H9 (cell line): Measurements from ENCODE around the gene PARPBP. TPM values are rescaled to one million over a fixed set of nuclear protein-coding genes. Genes with fewer than 3 reads are reported as not detected.

ENCODE experiments used
- DNase-seq: peaks from one replicate; pipeline ENCODE4 v3.0.0-alpha.2; 2017
- H2AFZ ChIP-seq: one replicate; pipeline ENCODE4 v1.6.1; 2013; ENCODE audit warnings: mild to moderate bottlenecking, low read length, control low read depth, moderate library complexity
- H2AK5ac ChIP-seq: 2 replicates; pipeline ENCODE4 v1.6.1; 2013; ENCODE audit warnings: low read length, control low read depth, mixed read lengths; ENCODE audit not compliant: insufficient read length
- H2BK120ac ChIP-seq: one replicate; pipeline ENCODE4 v1.6.1; 2013; ENCODE audit warnings: low read depth, mild to moderate bottlenecking, low read length, control low read depth, inconsistent platforms; ENCODE audit not compliant: poor library complexity, severe bottlenecking
- H2BK12ac ChIP-seq: 2 replicates; pipeline ENCODE4 v1.6.1; 2013; ENCODE audit warnings: low read length, control low read depth, mixed read lengths, low read depth; ENCODE audit not compliant: insufficient read length
- H2BK15ac ChIP-seq: 2 replicates; pipeline ENCODE4 v1.6.1; 2013; ENCODE audit warnings: low read depth, low read length, control low read depth
- H2BK20ac ChIP-seq: one replicate; pipeline ENCODE4 v1.6.1; 2013; ENCODE audit warnings: low read depth, mild to moderate bottlenecking, low read length, control low read depth, inconsistent platforms; ENCODE audit not compliant: poor library complexity, severe bottlenecking
- H2BK5ac ChIP-seq: 2 replicates; pipeline ENCODE4 v1.6.1; 2013; ENCODE audit warnings: low read length, control low read depth, mixed read lengths; ENCODE audit not compliant: insufficient read length
- H3K14ac ChIP-seq: 2 replicates; pipeline ENCODE4 v1.6.1; 2013; ENCODE audit warnings: low read length, control low read depth; ENCODE audit not compliant: insufficient read depth
- H3K18ac ChIP-seq: 2 replicates; pipeline ENCODE4 v1.6.1; 2013; ENCODE audit warnings: low read depth, mild to moderate bottlenecking, mixed read lengths, low read length, control low read depth; ENCODE audit not compliant: insufficient read length
- H3K23ac ChIP-seq: 2 replicates; pipeline ENCODE4 v1.6.1; 2013; ENCODE audit warnings: low read length, control low read depth, mixed read lengths, low read depth; ENCODE audit not compliant: insufficient read length
- H3K23me2 ChIP-seq: 2 replicates; pipeline ENCODE4 v1.6.1; 2013; ENCODE audit warnings: low read depth, mild to moderate bottlenecking, mixed read lengths, low read length, control low read depth; ENCODE audit not compliant: insufficient read length, poor library complexity, severe bottlenecking
- H3K27ac ChIP-seq: 2 replicates; pipeline ENCODE4 v1.5.1; 2013; ENCODE audit warnings: low read length, control low read depth, mixed read lengths, low read depth; ENCODE audit not compliant: insufficient read length
- H3K27me3 ChIP-seq: 2 replicates; pipeline ENCODE4 v1.6.1; 2013; ENCODE audit warnings: low read length, control low read depth, inconsistent platforms; ENCODE audit not compliant: insufficient read depth
- H3K4ac ChIP-seq: 2 replicates; pipeline ENCODE4 v1.6.1; 2013; ENCODE audit warnings: low read depth, mild to moderate bottlenecking, control low read depth, inconsistent platforms, low read length, moderate library complexity
- H3K4me1 ChIP-seq: 2 replicates; pipeline ENCODE4 v1.6.1; 2013; ENCODE audit warnings: low read length, control low read depth, inconsistent platforms; ENCODE audit not compliant: insufficient read depth
- H3K4me2 ChIP-seq: 2 replicates; pipeline ENCODE4 v1.6.1; 2013; ENCODE audit warnings: low read length, control low read depth, mixed read lengths; ENCODE audit not compliant: insufficient read length, insufficient read depth
- H3K56ac ChIP-seq: 2 replicates; pipeline ENCODE4 v1.6.1; 2013; ENCODE audit warnings: low read depth, mild to moderate bottlenecking, mixed read lengths, low read length, control low read depth; ENCODE audit not compliant: insufficient read length
- H3K79me1 ChIP-seq: 2 replicates; pipeline ENCODE4 v1.6.1; 2013; ENCODE audit warnings: low read depth, mild to moderate bottlenecking, moderate library complexity, low read length, control low read depth, inconsistent platforms; ENCODE audit not compliant: insufficient read depth, poor library complexity, severe bottlenecking
- H3K79me2 ChIP-seq: 2 replicates; pipeline ENCODE4 v1.6.1; 2013; ENCODE audit warnings: low read length, control low read depth, inconsistent platforms; ENCODE audit not compliant: insufficient read depth
- H3K9ac ChIP-seq: 2 replicates; pipeline ENCODE4 v1.6.1; 2013; ENCODE audit warnings: low read length, control low read depth, mixed read lengths; ENCODE audit not compliant: insufficient read length; ENCODE audit errors: extremely low read depth
- H3K9me3 ChIP-seq: one replicate; pipeline ENCODE4 v1.6.1; 2013; ENCODE audit warnings: low read depth, low read length, inconsistent platforms; ENCODE audit not compliant: control insufficient read depth
- H3T11ph ChIP-seq: one replicate; pipeline ENCODE4 v1.6.1; 2013; ENCODE audit warnings: mild to moderate bottlenecking, low read length, control low read depth, inconsistent platforms
- H4K20me1 ChIP-seq: one replicate; pipeline ENCODE4 v1.6.1; 2013; ENCODE audit not compliant: control insufficient read depth, insufficient read length, insufficient read depth
- H4K5ac ChIP-seq: 2 replicates; pipeline ENCODE4 v1.6.1; 2013; ENCODE audit warnings: low read depth, mild to moderate bottlenecking, mixed read lengths, low read length, control low read depth; ENCODE audit not compliant: insufficient read length
- H4K8ac ChIP-seq: replicated peaks from 2 replicates; pipeline ENCODE4 v1.6.1; 2013; ENCODE audit warnings: low read length, control low read depth, mixed read lengths, low read depth; ENCODE audit not compliant: insufficient read length
- H4K91ac ChIP-seq: 2 replicates; pipeline ENCODE4 v1.6.1; 2013; ENCODE audit warnings: low read depth, mild to moderate bottlenecking, moderate library complexity, mixed read lengths, low read length, control low read depth; ENCODE audit not compliant: insufficient read length
- H3K27ac Mint-ChIP-seq, 3 experiments: 2 replicates in 2 of 3; 3 replicates in 1 of 3; pipeline ENCODE4 v1.8.0; 2020 to 2021; ENCODE audit warnings: mixed read lengths in 3 of 3, mild to moderate bottlenecking in 1 of 3, moderate library complexity in 1 of 3
- H3K27me3 Mint-ChIP-seq: 2 replicates; pipeline ENCODE4 v1.8.0; 2021; ENCODE audit warnings: low read depth, mild to moderate bottlenecking, moderate library complexity, mixed read lengths
- H3K36me3 Mint-ChIP-seq, 3 experiments: 2 replicates in 2 of 3; 3 replicates in 1 of 3; pipeline ENCODE4 v1.8.0; 2020 to 2021; ENCODE audit warnings: low read depth in 3 of 3, mixed read lengths in 3 of 3; ENCODE audit not compliant: insufficient read depth in 1 of 3
- H3K4me1 Mint-ChIP-seq, 2 experiments: 2 replicates each; pipeline ENCODE4 v1.8.0; 2020; ENCODE audit warnings: mixed read lengths in 2 of 2
- H3K4me3 Mint-ChIP-seq, 2 experiments: 2 replicates in 1 of 2; 3 replicates in 1 of 2; pipeline ENCODE4 v1.8.0; 2020 to 2021; ENCODE audit warnings: mild to moderate bottlenecking in 2 of 2, mixed read lengths in 2 of 2, moderate library complexity in 1 of 2
- H3K9me3 Mint-ChIP-seq, 2 experiments: 2 replicates in 1 of 2; 3 replicates in 1 of 2; pipeline ENCODE4 v1.8.0; 2020; ENCODE audit warnings: mild to moderate bottlenecking in 2 of 2, mixed read lengths in 2 of 2, moderate library complexity in 1 of 2
- CTCF ChIP-seq: fragments of 200-600 bp; sonication (generic); conservative IDR thresholded peaks from 3 replicates; pipeline ENCODE4 v1.8.0; 2021; ENCODE audit warnings: antibody characterized with exemption, mild to moderate bottlenecking
- WGBS: extraction: QIAGEN DNeasy Blood & Tissue Kit; methylation state at CpG from one replicate; pipeline ENCODE4 v1.1.7; 2013; ENCODE audit warnings: missing lambda C conversion rate, low lambda C conversion rate, mixed read lengths; ENCODE audit not compliant: insufficient read length; ENCODE audit errors: extremely low coverage; 5-methylcytosine and 5-hydroxymethylcytosine counted together
- total RNA-seq: library from RNA; stranded (reverse); gene quantifications from 2 replicates; pipeline ENCODE4 v1.2.1, GENCODE V29; 2021

Gene PARPBP
- total RNA-seq, 1 experiment from 2014 or later: 32.1 TPM

- Histone ChIP-seq H4K5ac (no peak within 1 kb of the TSS), H2BK120ac (no peak within 1 kb of the TSS), H3K9ac (no peak within 1 kb of the TSS), H2AK5ac (no peak within 1 kb of the TSS), H3K4ac (no peak within 1 kb of the TSS), H3K14ac (no peak within 1 kb of the TSS), H2BK12ac (no peak within 1 kb of the TSS), H4K20me1 (no peaks in the 10 kb centered on the region), H4K8ac (no peak within 1 kb of the TSS), H3K4me1 (no peaks in the 10 kb centered on the region), H3K23ac (no peak within 1 kb of the TSS), H3K4me2 (no peak within 1 kb of the TSS), H2AFZ (no peak within 1 kb of the TSS), H2BK20ac (no peak within 1 kb of the TSS), H3K9me3 (no peaks in the 10 kb centered on the region), H3K56ac (no peak within 1 kb of the TSS), H3K79me2 (no peaks in the 10 kb centered on the region), H3K27ac (no peak within 1 kb of the TSS), H3K27me3 (no peaks in the 10 kb centered on the region), H3K18ac (no peak within 1 kb of the TSS), H2BK5ac (no peak within 1 kb of the TSS), H4K91ac (no peak within 1 kb of the TSS), H2BK15ac (no peak within 1 kb of the TSS), H3K79me1 (no peaks in the 10 kb centered on the region), H3K23me2 (no peaks in the 10 kb centered on the region), H3T11ph (no peak within 1 kb of the TSS)
- TF ChIP-seq CTCF: no peak
- no peak for DNase-seq
- Mint-ChIP-seq H3K4me1 (no peaks in the 10 kb centered on the region), H3K36me3 (peaks cover 0 to 3% (median 1%) of the 10 kb centered on the region in 3 experiments; a peak in 3 of 7 replicates), H3K27me3 (no peaks in the 10 kb centered on the region), H3K4me3 (no peak within 1 kb of the TSS), H3K9me3 (no peaks in the 10 kb centered on the region), H3K27ac (no peak within 1 kb of the TSS; a peak in 1 of 7 replicates)
- WGBS: no CpG with 5 or more reads among the region's 1 CpG
Measured at GRCh38 chr12:102197789-102198188, 77.8 kb downstream of the PARPBP start, which contains the start of gene PMCH. Gene PMCH (minus strand): TSS chr12:102197833. CDS start chr12:102197770, 63 bp downstream.
